Neural crest cell (in vitro differentiated cells): ENCODE measurements around the gene ERV3-1. TPM values are rescaled to one million over a fixed set of nuclear protein-coding genes. Genes with fewer than 3 reads are reported as not detected.

Experiments used
- total RNA-seq: library from RNA; stranded (reverse); gene quantifications from 2 replicates; pipeline ENCODE4 v1.2.1, GENCODE V29; 2021

Gene ERV3-1
- total RNA-seq, 1 donor from 2014 or later = 33.0 TPM

Other genes starting within 250 kb of the ERV3-1 start
- 17.3 and 18.5 TPM in 2 replicates for gene ZNF138, start 212.3 kb downstream of the ERV3-1 start, total RNA-seq
- gene ZNF273, start 103.4 kb downstream of the ERV3-1 start, total RNA-seq = 15.9 and 17.1 TPM in 2 replicates
- gene ZNF117, start 15.7 kb downstream of the ERV3-1 start, total RNA-seq = 26.0 and 27.7 TPM in 2 replicates